Endothelial cell of umbilical vein (primary cell): ENCODE data around the gene TBC1D5. TPM values are rescaled to one million over a fixed set of nuclear protein-coding genes. Genes with fewer than 3 reads are reported as not detected.

Experiments
- BruUV-seq: library from RNA; stranded (reverse); fragments of 400-500 nt; replicated peaks from 2 replicates; lab custom pipeline; 2021; lab: Mats Ljungman, UMichigan
- CTCF ChIA-PET: fragments of 300-600, 350-600 bp; sonication (Branson Sonifier 250); formaldehyde crosslinking; loops from one replicate; lab custom pipeline; 2021; ENCODE audit warnings: antibody characterized with exemption, inconsistent platforms; lab: Charles Lee
- POLR2A ChIA-PET: fragments of 300-600, 350-600 bp; sonication (Branson Sonifier 250); formaldehyde crosslinking; loops from one replicate; lab custom pipeline; 2021; ENCODE audit warnings: antibody characterized with exemption, inconsistent platforms; lab: Charles Lee
- DNase-seq: peaks from one replicate; pipeline ENCODE4 v3.0.0-alpha.2; 2011; ENCODE audit warnings: low read depth, low spot score
- FAIRE-seq: peaks from 2 replicates; lab custom pipeline; 2011; peaks lifted over from hg19 to GRCh38; lab: Jason Lieb, UNC
- H2AFZ ChIP-seq: 2 replicates; pipeline ENCODE4 v1.6.0; 2012; ENCODE audit warnings: low read depth, low read length, control low read depth, inconsistent platforms
- H3K27ac ChIP-seq: 2 replicates; pipeline ENCODE4 v1.5.1; 2011; ENCODE audit warnings: low read depth, mild to moderate bottlenecking, control low read depth, low read length, moderate library complexity; ENCODE audit not compliant: insufficient read depth
- H3K27me3 ChIP-seq, 2 experiments: 2 replicates each; pipeline versions ENCODE4 v1.6.0 to v1.6.1; 2011; ENCODE audit warnings: low read length in 2 of 2, mixed read lengths in 1 of 2; ENCODE audit not compliant: control insufficient read depth in 2 of 2, insufficient read depth in 2 of 2
- H3K36me3 ChIP-seq, 2 experiments: 2 replicates in 1 of 2; 3 replicates in 1 of 2; pipeline ENCODE4 v1.5.1; 2011; ENCODE audit warnings: low read length in 2 of 2, mild to moderate bottlenecking in 1 of 2, moderate library complexity in 1 of 2; ENCODE audit not compliant: control insufficient read depth in 2 of 2, insufficient read depth in 2 of 2; ENCODE audit errors: extremely low read depth in 1 of 2
- H3K4me1 ChIP-seq: 3 replicates; pipeline ENCODE4 v1.5.1; 2011; ENCODE audit warnings: mild to moderate bottlenecking, low read length; ENCODE audit not compliant: control insufficient read depth, insufficient read depth; ENCODE audit errors: extremely low read depth
- H3K4me2 ChIP-seq: 2 replicates; pipeline ENCODE4 v1.6.1; 2011; ENCODE audit warnings: low read length, control low read depth, mixed read lengths; ENCODE audit not compliant: insufficient read depth
- H3K4me3 ChIP-seq, 3 experiments: fragments of 200-600 bp in 1 of 3; sonication (generic), shearing (Covaris generic) in 1 of 3; replicated peaks in 1 of 3; 2 replicates each; pipeline ENCODE4 v1.5.1; 2011 to 2016; ENCODE audit warnings: control low read depth in 3 of 3, low read length in 3 of 3, mild to moderate bottlenecking in 2 of 3, inconsistent platforms in 1 of 3, low read depth in 1 of 3, moderate library complexity in 1 of 3; ENCODE audit not compliant: insufficient read depth in 1 of 3
- H3K79me2 ChIP-seq: 2 replicates; pipeline ENCODE4 v1.6.0; 2012; ENCODE audit warnings: low read length, inconsistent platforms; ENCODE audit not compliant: control insufficient read depth, insufficient read depth
- H3K9ac ChIP-seq: replicated peaks from 2 replicates; pipeline ENCODE3; 2011; ENCODE audit warnings: low read length, control low read depth; ENCODE audit not compliant: insufficient read depth; ENCODE audit errors: extremely low read depth
- H3K9me1 ChIP-seq: replicated peaks from 3 replicates; pipeline ENCODE4 v1.6.0; 2011; ENCODE audit warnings: mild to moderate bottlenecking, low read length; ENCODE audit not compliant: control insufficient read depth, insufficient read depth; ENCODE audit errors: extremely low read depth
- H3K9me3 ChIP-seq: replicated peaks from 2 replicates; pipeline ENCODE4 v1.5.1; 2012; ENCODE audit warnings: low read length, inconsistent platforms; ENCODE audit not compliant: control insufficient read depth, insufficient read depth
- H4K20me1 ChIP-seq: replicated peaks from 2 replicates; pipeline ENCODE3; 2011; ENCODE audit warnings: mild to moderate bottlenecking, low read length; ENCODE audit not compliant: control insufficient read depth, insufficient read depth; ENCODE audit errors: extremely low read depth
- CTCF ChIP-seq, 2 donors: IDR thresholded peaks; 1 replicate in 1 of 2; 2 replicates in 1 of 2; pipeline ENCODE4 v1.5.1; 2011; ENCODE audit warnings: low read length in 2 of 2, mild to moderate bottlenecking in 2 of 2, moderate library complexity in 2 of 2, control low read depth in 1 of 2, inconsistent platforms in 1 of 2, low read depth in 1 of 2; ENCODE audit not compliant: insufficient read depth in 1 of 2; ENCODE audit errors: extremely low read depth in 1 of 2
- EZH2 ChIP-seq: IDR thresholded peaks from 2 replicates; pipeline ENCODE4 v1.6.1; 2012; ENCODE audit warnings: borderline replicate concordance, low read depth, mild to moderate bottlenecking, moderate library complexity, low read length, inconsistent platforms; ENCODE audit not compliant: severe bottlenecking
- FOS ChIP-seq: IDR thresholded peaks from 2 replicates; pipeline ENCODE4 v1.6.1; 2011; ENCODE audit warnings: mild to moderate bottlenecking, low read length, moderate library complexity, borderline replicate concordance; ENCODE audit not compliant: insufficient read depth
- GATA2 ChIP-seq: IDR thresholded peaks from 2 replicates; pipeline ENCODE4 v1.7.0; 2011; ENCODE audit warnings: low read depth, mild to moderate bottlenecking, moderate library complexity, mixed read lengths, low read length; ENCODE audit not compliant: insufficient read length, insufficient read depth
- JUN ChIP-seq: IDR thresholded peaks from 2 replicates; pipeline ENCODE4 v1.6.1; 2011; ENCODE audit warnings: borderline replicate concordance, low read depth; ENCODE audit not compliant: insufficient read length, insufficient read depth
- MAX ChIP-seq: IDR thresholded peaks from 2 replicates; pipeline ENCODE4 v1.6.1; 2011; ENCODE audit not compliant: insufficient read depth, insufficient read length
- MYC ChIP-seq: IDR thresholded peaks from one replicate; pipeline ENCODE4 v1.6.1; 2011; ENCODE audit warnings: mild to moderate bottlenecking, low read depth, low read length
- POLR2A ChIP-seq: IDR thresholded peaks from 2 replicates; pipeline ENCODE4 v1.6.1; 2012; ENCODE audit warnings: low read depth, mild to moderate bottlenecking, control low read depth, low read length
- POLR2AphosphoS5 ChIP-seq: IDR thresholded peaks from 2 replicates; pipeline ENCODE4 v1.6.1; 2012; ENCODE audit warnings: low read depth, mild to moderate bottlenecking, control low read depth, low read length, moderate library complexity; ENCODE audit not compliant: insufficient read depth
- dilution Hi-C: fragments of 300-500 bp; cut with MboI; formaldehyde crosslinking; loops from one replicate; pipeline ENCODE4 v1.15.0; 2019; ENCODE audit warnings: low sequenced_read_pairs; ENCODE audit not compliant: extremely low pct_ligation_motif_present
- intact Hi-C: fragments of 100-400 bp; cut with micrococcal nuclease; formaldehyde crosslinking; loops from one replicate; pipeline ENCODE4 v1.10.0; 2022
- polyA plus RNA-seq, 4 experiments: library from polyadenylated mRNA; depleted of rRNA in 3 of 4; stranded (reverse) in 3 of 4; unstranded in 1 of 4; fragments of >200 nt; gene quantifications; 2 replicates each; pipeline versions ENCODE4 v1.2.1 to v1.2.3, GENCODE V29; 2011 to 2012; ENCODE audit warnings: missing spikeins in 1 of 4
- total RNA-seq: library from RNA; stranded (reverse); gene quantifications from 2 replicates; pipeline ENCODE4 v1.2.3, GENCODE V29; 2021

TBC1D5 gene
- total and polyA plus RNA-seq, 2 donors (not counting 3 experiments of a cell fraction or from before 2014, with no cell fraction given), result 17.5 to 44.7 TPM

GRCh38 chr3:17738219-17738618 lies 4.2 kb downstream of the TBC1D5 start:
- CTCF ChIA-PET, result no interaction called here
- H3K79me2 ChIP-seq, result peaks cover 29% of the 10 kb centered on the region

More at GRCh38 chr3:17738219-17738618, 4.2 kb downstream of the TBC1D5 start:
- H2AFZ ChIP-seq, result no peak overlapping the region
- H3K27ac ChIP-seq, result no peak overlapping the region
- H3K36me3 ChIP-seq, result no peaks in the 10 kb centered on the region
- no peak for TF ChIP-seq MYC
- no peak for TF ChIP-seq GATA2
- no peak for TF ChIP-seq POLR2A
- TF ChIP-seq MAX, result no peak
- TF ChIP-seq POLR2AphosphoS5, result no peak
- TF ChIP-seq EZH2, result no peak
- TF ChIP-seq CTCF (IDR thresholded peaks at IDR 0.05; ENCODE audit: extremely low read depth in 1 of 2, insufficient read depth in 1 of 2, low read depth in 1 of 2, low read length in 2 of 2), result no peak
- no peak for TF ChIP-seq JUN
- no peak for TF ChIP-seq FOS
- no peaks in the 10 kb centered on the region for H4K20me1 ChIP-seq
- H3K27me3 ChIP-seq, result no peaks in the 10 kb centered on the region
- no peaks in the 10 kb centered on the region for H3K9me1 ChIP-seq
- no peak overlapping the region for H3K4me3 ChIP-seq
- peaks cover 23% of the 10 kb centered on the region for H3K4me1 ChIP-seq
- H3K9ac ChIP-seq, result no peak overlapping the region
- FAIRE-seq, result no peak
- DNase-seq, result no peak
- H3K9me3 ChIP-seq, result no peaks in the 10 kb centered on the region
- no TSS peak for BruUV-seq
- intact Hi-C loops, result no loop called here
- POLR2A ChIA-PET, result no interaction called here
- no peak overlapping the region for H3K4me2 ChIP-seq
- dilution Hi-C loops, result no loop called here
